Measurements from ENCODE around the gene SORCS3. TPM values are rescaled to one million over a fixed set of nuclear protein-coding genes. Genes with fewer than 3 reads are reported as not detected.
A peak's percentile ranks its signal among the peaks of the same experiment; 100 is the strongest.

SORCS3 gene
- total RNA-seq, 1 donor from 2014 or later: not detected

- Histone ChIP-seq H3K9me3 (no peaks in the 10 kb centered on the region), H3K36me3 (no peaks in the 10 kb centered on the region), H3K4me3 (no peak overlapping the region), H3K4me1 (no peaks in the 10 kb centered on the region), H3K27ac (no peak overlapping the region), H3K27me3 (peaks cover 66% of the 10 kb centered on the region)
- no peak for TF ChIP-seq CTCF (IDR thresholded peaks at IDR 0.05)
- DNase-seq (no peak), ATAC-seq (no peak)
- intact Hi-C loops (cut with DNase I): no loop called here
Measured at GRCh38 chr10:104640339-104641186, 527 bp upstream of the SORCS3 start.

GRCh38 chr10:104641937-104642657 lies 1.0 kb downstream of the SORCS3 start:
- Histone ChIP-seq H3K9me3 (no peaks in the 10 kb centered on the region), H3K27me3 (peaks cover 66% of the 10 kb centered on the region), H3K27ac (no peak overlapping the region), H3K4me3 (no peak overlapping the region), H3K4me1 (no peaks in the 10 kb centered on the region), H3K36me3 (no peaks in the 10 kb centered on the region)
- intact Hi-C loops (cut with DNase I): no loop called here
- DNase-seq (no peak), ATAC-seq (no peak)
- TF ChIP-seq CTCF (IDR thresholded peaks at IDR 0.05): no peak

GRCh38 chr10:104642658-104643302 lies 1.7 kb downstream of the SORCS3 start:
- H3K4me3 ChIP-seq: no peak overlapping the region
- no peaks in the 10 kb centered on the region for H3K36me3 ChIP-seq
- no peaks in the 10 kb centered on the region for H3K9me3 ChIP-seq
- H3K27me3 ChIP-seq: peaks cover 67% of the 10 kb centered on the region
- DNase-seq (no peak), ATAC-seq (peak; percentile 31)
- intact Hi-C loops (cut with DNase I): no loop called here
- no peaks in the 10 kb centered on the region for H3K4me1 ChIP-seq
- no peak for TF ChIP-seq CTCF (IDR thresholded peaks at IDR 0.05)
- no peak overlapping the region for H3K27ac ChIP-seq

GRCh38 chr10:104643303-104643663 lies 2.2 kb downstream of the SORCS3 start:
- peaks cover 66% of the 10 kb centered on the region for H3K27me3 ChIP-seq
- H3K4me1 ChIP-seq: no peaks in the 10 kb centered on the region
- H3K36me3 ChIP-seq: no peaks in the 10 kb centered on the region
- no peak for TF ChIP-seq CTCF (IDR thresholded peaks at IDR 0.05)
- no peak overlapping the region for H3K27ac ChIP-seq
- no peak for DNase-seq
- no peaks in the 10 kb centered on the region for H3K9me3 ChIP-seq
- no peak overlapping the region for H3K4me3 ChIP-seq
- no peak for ATAC-seq
- intact Hi-C loops (cut with DNase I): no loop called here

GRCh38 chr10:104646146-104646545 lies 5.1 kb downstream of the SORCS3 start:
- intact Hi-C loops (cut with DNase I): no loop called here
- Histone ChIP-seq H3K4me3 (no peak overlapping the region), H3K36me3 (no peaks in the 10 kb centered on the region), H3K9me3 (no peaks in the 10 kb centered on the region), H3K4me1 (no peaks in the 10 kb centered on the region), H3K27ac (no peak overlapping the region), H3K27me3 (peaks cover 39% of the 10 kb centered on the region)
- ATAC-seq (no peak), DNase-seq (no peak)
- no peak for TF ChIP-seq CTCF (IDR thresholded peaks at IDR 0.05)
